ENCODE data around the gene GSTK1.

DNA sequence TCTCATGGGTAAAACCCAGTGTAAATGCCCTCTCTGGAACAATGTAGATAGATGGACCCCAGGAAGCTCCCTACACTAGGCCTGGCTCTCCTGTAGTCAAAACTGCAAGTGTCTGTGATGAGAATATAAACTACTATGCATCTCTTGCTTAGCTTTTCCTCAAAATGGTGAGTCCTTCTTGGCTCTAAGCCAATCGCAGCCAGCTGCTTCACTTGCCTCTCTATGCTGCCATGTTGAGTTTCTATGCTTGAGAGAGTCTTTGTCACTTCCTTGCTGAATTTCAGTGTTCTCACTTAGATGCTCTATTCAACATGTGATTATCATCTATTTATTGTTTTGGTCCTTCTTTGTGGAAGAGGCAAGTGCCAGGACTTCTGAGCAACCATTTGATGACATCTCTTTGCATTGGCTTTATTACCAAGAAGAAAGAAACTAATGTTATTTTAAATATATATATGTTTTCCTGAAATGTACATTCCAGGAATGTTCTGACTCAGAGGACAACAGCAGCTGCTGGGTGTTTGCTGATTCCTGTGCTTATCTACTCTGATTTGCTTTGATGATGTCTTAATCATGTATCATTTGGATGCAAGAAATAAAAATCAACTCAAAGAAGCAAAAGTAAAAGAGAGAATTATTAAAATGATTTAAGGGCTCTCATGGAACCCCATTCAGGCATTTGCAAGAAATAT, 24.8 kb upstream of the GSTK1 start:
- TF ChIP-seq, protein P1, sequence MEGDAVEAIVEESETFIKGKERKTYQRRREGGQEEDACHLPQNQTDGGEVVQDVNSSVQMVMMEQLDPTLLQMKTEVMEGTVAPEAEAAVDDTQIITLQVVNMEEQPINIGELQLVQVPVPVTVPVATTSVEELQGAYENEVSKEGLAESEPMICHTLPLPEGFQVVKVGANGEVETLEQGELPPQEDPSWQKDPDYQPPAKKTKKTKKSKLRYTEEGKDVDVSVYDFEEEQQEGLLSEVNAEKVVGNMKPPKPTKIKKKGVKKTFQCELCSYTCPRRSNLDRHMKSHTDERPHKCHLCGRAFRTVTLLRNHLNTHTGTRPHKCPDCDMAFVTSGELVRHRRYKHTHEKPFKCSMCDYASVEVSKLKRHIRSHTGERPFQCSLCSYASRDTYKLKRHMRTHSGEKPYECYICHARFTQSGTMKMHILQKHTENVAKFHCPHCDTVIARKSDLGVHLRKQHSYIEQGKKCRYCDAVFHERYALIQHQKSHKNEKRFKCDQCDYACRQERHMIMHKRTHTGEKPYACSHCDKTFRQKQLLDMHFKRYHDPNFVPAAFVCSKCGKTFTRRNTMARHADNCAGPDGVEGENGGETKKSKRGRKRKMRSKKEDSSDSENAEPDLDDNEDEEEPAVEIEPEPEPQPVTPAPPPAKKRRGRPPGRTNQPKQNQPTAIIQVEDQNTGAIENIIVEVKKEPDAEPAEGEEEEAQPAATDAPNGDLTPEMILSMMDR (optimal IDR thresholded peaks at IDR 0.05 in 1 of 3, IDR thresholded peaks at IDR 0.05 in 1 of 3, conservative IDR thresholded peaks at IDR 0.05 in 1 of 3; ENCODE audit: extremely low read depth in 1 of 3, insufficient read depth in 2 of 3, low read length in 3 of 3) = no peak
- no peak for TF ChIP-seq EZH2 (IDR thresholded peaks at IDR 0.05; ENCODE audit: low read length)
